Activated naive CD8-positive, alpha-beta T cell (primary cell): ENCODE results near the gene C1orf35.

ENCODE experiments used
- H3K27ac Mint-ChIP-seq: one replicate; pipeline ENCODE4 v1.8.0; 2021; ENCODE audit warnings: mixed read lengths
- H3K27me3 Mint-ChIP-seq: one replicate; pipeline ENCODE4 v1.8.0; 2021; ENCODE audit warnings: mixed read lengths
- H3K36me3 Mint-ChIP-seq: one replicate; pipeline ENCODE4 v1.8.0; 2021; ENCODE audit warnings: mixed read lengths
- H3K4me1 Mint-ChIP-seq: one replicate; pipeline ENCODE4 v1.8.0; 2021; ENCODE audit warnings: low read depth, mixed read lengths
- H3K4me3 Mint-ChIP-seq: one replicate; pipeline ENCODE4 v1.8.0; 2021; ENCODE audit warnings: mild to moderate bottlenecking, mixed read lengths
- H3K9me3 Mint-ChIP-seq: one replicate; pipeline ENCODE4 v1.8.0; 2021; ENCODE audit warnings: low read depth, mixed read lengths

The C1orf35 gene

GRCh38 chr1:228063251-228064191 is 39.6 kb downstream of the C1orf35 start:
- no peak overlapping the region for H3K4me3 Mint-ChIP-seq
- H3K9me3 Mint-ChIP-seq: no peaks in the 10 kb centered on the region
- peaks cover 8% of the 10 kb centered on the region for H3K27me3 Mint-ChIP-seq
- H3K4me1 Mint-ChIP-seq: peaks cover 9% of the 10 kb centered on the region
- H3K36me3 Mint-ChIP-seq: no peaks in the 10 kb centered on the region
- H3K27ac Mint-ChIP-seq: no peak overlapping the region

- Mint-ChIP-seq H3K27me3 (peaks cover 13% of the 10 kb centered on the region), H3K4me1 (peaks cover 9% of the 10 kb centered on the region), H3K4me3 (no peak overlapping the region), H3K36me3 (no peaks in the 10 kb centered on the region), H3K9me3 (no peaks in the 10 kb centered on the region), H3K27ac (no peak overlapping the region)
Measured at GRCh38 chr1:228062812-228063211, 40.3 kb downstream of the C1orf35 start.

GRCh38 chr1:228062085-228062791 is 40.9 kb downstream of the C1orf35 start:
- Mint-ChIP-seq H3K4me1 (peaks cover 9% of the 10 kb centered on the region), H3K9me3 (no peaks in the 10 kb centered on the region), H3K36me3 (no peaks in the 10 kb centered on the region), H3K4me3 (no peak overlapping the region), H3K27me3 (peaks cover 13% of the 10 kb centered on the region), H3K27ac (no peak overlapping the region)

- H3K9me3 Mint-ChIP-seq: no peaks in the 10 kb centered on the region
- no peak overlapping the region for H3K27ac Mint-ChIP-seq
- no peaks in the 10 kb centered on the region for H3K36me3 Mint-ChIP-seq
- peaks cover 9% of the 10 kb centered on the region for H3K4me1 Mint-ChIP-seq
- H3K27me3 Mint-ChIP-seq: peaks cover 11% of the 10 kb centered on the region
- H3K4me3 Mint-ChIP-seq: peak overlapping the region; percentile 63
Measured at GRCh38 chr1:228061411-228062084, 41.6 kb downstream of the C1orf35 start.

GRCh38 chr1:228060458-228061190 is 42.5 kb downstream of the C1orf35 start:
- Mint-ChIP-seq H3K9me3 (no peaks in the 10 kb centered on the region), H3K4me1 (peaks cover 9% of the 10 kb centered on the region), H3K27ac (no peak overlapping the region), H3K4me3 (peak overlapping the region; percentile 63), H3K36me3 (no peaks in the 10 kb centered on the region), H3K27me3 (peaks cover 11% of the 10 kb centered on the region)

GRCh38 chr1:228059634-228060457 is 43.3 kb downstream of the C1orf35 start:
- Mint-ChIP-seq H3K4me1 (peaks cover 9% of the 10 kb centered on the region), H3K36me3 (no peaks in the 10 kb centered on the region), H3K27ac (no peak overlapping the region), H3K4me3 (peak overlapping the region; percentile 54), H3K9me3 (no peaks in the 10 kb centered on the region), H3K27me3 (peaks cover 11% of the 10 kb centered on the region)

- no peaks in the 10 kb centered on the region for H3K36me3 Mint-ChIP-seq
- no peaks in the 10 kb centered on the region for H3K9me3 Mint-ChIP-seq
- H3K27me3 Mint-ChIP-seq: peaks cover 12% of the 10 kb centered on the region
- H3K4me1 Mint-ChIP-seq: peaks cover 9% of the 10 kb centered on the region
- peak overlapping the region; percentile 54 for H3K4me3 Mint-ChIP-seq
- no peak overlapping the region for H3K27ac Mint-ChIP-seq
Measured at GRCh38 chr1:228058949-228059633, 44.0 kb downstream of the C1orf35 start.

GRCh38 chr1:228058172-228058948 is 44.8 kb downstream of the C1orf35 start:
- Mint-ChIP-seq H3K27me3 (peaks cover 12% of the 10 kb centered on the region), H3K4me3 (peak overlapping the region; percentile 33), H3K27ac (no peak overlapping the region), H3K4me1 (peaks cover 9% of the 10 kb centered on the region), H3K9me3 (no peaks in the 10 kb centered on the region), H3K36me3 (no peaks in the 10 kb centered on the region)
